ENCODE results near the gene PGLYRP1. TPM values are rescaled to one million over a fixed set of nuclear protein-coding genes. Genes with fewer than 3 reads are reported as not detected.

PGLYRP1 gene
- total RNA-seq (2021) (not detected in 2 replicates), Bru-seq, nascent RNA (not detected), BruChase-seq, experiment 1, labeled RNA remaining after a 2-hour chase (not detected), BruChase-seq, experiment 2, labeled RNA remaining after a 6-hour chase (not detected)
- long read RNA-seq, partial matches to known transcripts: 0 of 4 reads
- long read RNA-seq, other reads (novel, unspliced or antisense): 4 of 4 reads

- no peaks in the 10 kb centered on the region for H4K20me1 ChIP-seq (ENCODE audit: insufficient read depth)
- no peaks in the 10 kb centered on the region for H3K79me2 ChIP-seq (ENCODE audit: low read depth)
- ChIA-PET CTCF (no interaction called here), POLR2A (ENCODE audit: unreplicated experiment) (no interaction called here)
- intact Hi-C loops (cut with micrococcal nuclease; ENCODE audit: unreplicated experiment): no loop called here
- H3F3A ChIP-seq (ENCODE audit: insufficient read depth, low read depth): peaks cover 22% of the 10 kb centered on the region; the same call in 1 of the 2 replicates
- H3K4me3 ChIP-seq: no peak within 1 kb of the TSS
- no peak for TF ChIP-seq EZH2 (IDR thresholded peaks at IDR 0.05; ENCODE audit: low read depth)
- TF ChIP-seq, protein P1, sequence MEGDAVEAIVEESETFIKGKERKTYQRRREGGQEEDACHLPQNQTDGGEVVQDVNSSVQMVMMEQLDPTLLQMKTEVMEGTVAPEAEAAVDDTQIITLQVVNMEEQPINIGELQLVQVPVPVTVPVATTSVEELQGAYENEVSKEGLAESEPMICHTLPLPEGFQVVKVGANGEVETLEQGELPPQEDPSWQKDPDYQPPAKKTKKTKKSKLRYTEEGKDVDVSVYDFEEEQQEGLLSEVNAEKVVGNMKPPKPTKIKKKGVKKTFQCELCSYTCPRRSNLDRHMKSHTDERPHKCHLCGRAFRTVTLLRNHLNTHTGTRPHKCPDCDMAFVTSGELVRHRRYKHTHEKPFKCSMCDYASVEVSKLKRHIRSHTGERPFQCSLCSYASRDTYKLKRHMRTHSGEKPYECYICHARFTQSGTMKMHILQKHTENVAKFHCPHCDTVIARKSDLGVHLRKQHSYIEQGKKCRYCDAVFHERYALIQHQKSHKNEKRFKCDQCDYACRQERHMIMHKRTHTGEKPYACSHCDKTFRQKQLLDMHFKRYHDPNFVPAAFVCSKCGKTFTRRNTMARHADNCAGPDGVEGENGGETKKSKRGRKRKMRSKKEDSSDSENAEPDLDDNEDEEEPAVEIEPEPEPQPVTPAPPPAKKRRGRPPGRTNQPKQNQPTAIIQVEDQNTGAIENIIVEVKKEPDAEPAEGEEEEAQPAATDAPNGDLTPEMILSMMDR (conservative IDR thresholded peaks at IDR 0.05): no peak
- no peaks in the 10 kb centered on the region for H3K36me3 ChIP-seq (ENCODE audit: low read depth)
- no peak within 1 kb of the TSS for H3K27ac ChIP-seq
- no peaks in the 10 kb centered on the region for H3K9me3 ChIP-seq (ENCODE audit: insufficient read depth, low read depth)
- H3K4me1 ChIP-seq (replicated peaks; ENCODE audit: insufficient read depth): no peaks in the 10 kb centered on the region
- H2AFZ ChIP-seq: no peak within 1 kb of the TSS
- H3K9me2 ChIP-seq (ENCODE audit: insufficient read depth): no peaks in the 10 kb centered on the region
- H3K27me3 ChIP-seq (ENCODE audit: insufficient read depth, low read depth): no peaks in the 10 kb centered on the region
- no TSS peak for BruUV-seq (replicated peaks)
- H3K4me2 ChIP-seq: no peak within 1 kb of the TSS
- no peak for DNase-seq
These were observed at the start of gene PGLYRP1 for GRCh38 chr19:46022431-46023310. TSS of gene PGLYRP1 (minus strand) at chr19:46023053. CDS start at chr19:46023021, 32 bp downstream.

DNA sequence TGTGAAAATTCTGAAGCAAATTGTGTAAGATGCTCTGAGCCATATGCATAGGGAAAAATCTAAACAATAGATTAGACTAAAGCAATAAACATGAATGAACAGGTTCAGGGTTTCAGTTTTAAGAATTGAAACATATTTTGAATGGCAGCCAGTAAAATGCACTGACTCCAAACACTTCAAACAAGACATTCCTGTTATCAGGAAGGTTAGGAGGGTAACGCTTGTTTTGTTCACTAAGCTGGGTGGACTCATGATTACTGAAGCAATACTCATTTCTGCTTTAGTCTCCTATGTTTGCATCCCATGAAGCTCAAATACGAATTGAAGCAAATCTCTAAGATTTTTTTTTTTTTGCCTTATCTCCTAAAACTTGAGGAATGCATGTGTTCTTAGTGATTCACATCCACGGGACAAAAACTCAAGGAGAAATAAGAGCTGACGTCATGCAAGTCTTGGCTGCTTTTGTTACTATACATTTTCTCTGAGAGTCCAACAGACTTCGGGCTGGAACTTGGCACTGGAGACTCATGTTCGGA lies 47.0 kb upstream of the PGLYRP1 start:
- no peaks in the 10 kb centered on the region for H3K27me3 ChIP-seq (ENCODE audit: insufficient read depth, low read depth)
- H3K9me2 ChIP-seq (ENCODE audit: insufficient read depth): no peaks in the 10 kb centered on the region
- BruUV-seq (replicated peaks): no TSS peak

More for the DNA sequence above, 47.0 kb upstream of the PGLYRP1 start:
- intact Hi-C loops (cut with micrococcal nuclease; ENCODE audit: unreplicated experiment): loop anchor here (2.0 to 10.0 kb wide), 3 partner anchors 29 to 305 kb away; partner anchors contain the start of genes FOXA3, IGFL4 and SYMPK
- Histone ChIP-seq H3K4me3 (peak overlapping the region; percentile 4; the same call in 1 of the 2 replicates), H3F3A (ENCODE audit: insufficient read depth, low read depth) (peaks cover 70% of the 10 kb centered on the region), H4K20me1 (ENCODE audit: insufficient read depth) (no peaks in the 10 kb centered on the region), H3K9me3 (ENCODE audit: insufficient read depth, low read depth) (no peaks in the 10 kb centered on the region), H3K4me1 (replicated peaks; ENCODE audit: insufficient read depth) (peaks cover 85% of the 10 kb centered on the region), H2AFZ (no peak overlapping the region), H3K27ac (peak overlapping the region; percentile 89), H3K79me2 (ENCODE audit: low read depth) (no peaks in the 10 kb centered on the region), H3K36me3 (ENCODE audit: low read depth) (no peaks in the 10 kb centered on the region), H3K4me2 (peak overlapping the region; percentile 73)
- no peak for TF ChIP-seq EZH2 (IDR thresholded peaks at IDR 0.05; ENCODE audit: low read depth)
- TF ChIP-seq, protein P1 (conservative IDR thresholded peaks at IDR 0.05): no peak
- CTCF ChIA-PET: no interaction called here
- peak in 1 of 2 experiments; percentile 91 for DNase-seq
- POLR2A ChIA-PET (ENCODE audit: unreplicated experiment): interaction anchor here (0.6 to 0.7 kb wide), 3 partner anchors 8 to 46 kb away, joined by 4 to 7 read pairs (median 6); no protein-coding TSS in a partner anchor
